ENCODE measurements around the gene C2CD4D.

Gene C2CD4D

GRCh38 chr1:151790071-151790939, 49.3 kb downstream of the C2CD4D start, which contains the start of gene TDRKH (continued):
- TF ChIP-seq ZNF266 (tag by site-specific recombination; IDR thresholded peaks at IDR 0.05; ENCODE audit: low read depth) (no peak), PRDM1 (tag by site-specific recombination; IDR thresholded peaks at IDR 0.05) (no peak), ZNF571 (tag by site-specific recombination; IDR thresholded peaks at IDR 0.05) (no peak), ZBTB48 (tag by site-specific recombination; IDR thresholded peaks at IDR 0.05) (peak; percentile 84), WT1 (tag by site-specific recombination; IDR thresholded peaks at IDR 0.05) (peak; percentile 72), ZBTB17 (tag by site-specific recombination; IDR thresholded peaks at IDR 0.05) (peak; percentile 96), ZNF174 (tag by site-specific recombination; IDR thresholded peaks at IDR 0.05) (no peak), ZBTB6 (tag by site-specific recombination; IDR thresholded peaks at IDR 0.05) (peak; percentile 98), ZSCAN4 (tag by site-specific recombination; IDR thresholded peaks at IDR 0.05) (peak; percentile 62), ZFP37 (tag by site-specific recombination; IDR thresholded peaks at IDR 0.05) (peak; percentile 81), ZNF2 (tag by site-specific recombination; IDR thresholded peaks at IDR 0.05) (peak; percentile 96), ZNF658 (tag by site-specific recombination; IDR thresholded peaks at IDR 0.05) (no peak), ZNF311 (tag by site-specific recombination; IDR thresholded peaks at IDR 0.05; ENCODE audit: borderline replicate concordance) (no peak), ZNF354C (tag by site-specific recombination; IDR thresholded peaks at IDR 0.05; ENCODE audit: borderline replicate concordance, low read depth) (no peak), ZSCAN23 (tag by site-specific recombination; IDR thresholded peaks at IDR 0.05) (peak; percentile 46; the same call in 1 of the 2 replicates), OVOL3 (tag by site-specific recombination; IDR thresholded peaks at IDR 0.05) (peak; percentile 43; the same call in 1 of the 2 replicates), ZNF777 (tag by site-specific recombination; IDR thresholded peaks at IDR 0.05; ENCODE audit: borderline replicate concordance) (peak; percentile 99)
- TF ChIP-seq, protein P1, sequence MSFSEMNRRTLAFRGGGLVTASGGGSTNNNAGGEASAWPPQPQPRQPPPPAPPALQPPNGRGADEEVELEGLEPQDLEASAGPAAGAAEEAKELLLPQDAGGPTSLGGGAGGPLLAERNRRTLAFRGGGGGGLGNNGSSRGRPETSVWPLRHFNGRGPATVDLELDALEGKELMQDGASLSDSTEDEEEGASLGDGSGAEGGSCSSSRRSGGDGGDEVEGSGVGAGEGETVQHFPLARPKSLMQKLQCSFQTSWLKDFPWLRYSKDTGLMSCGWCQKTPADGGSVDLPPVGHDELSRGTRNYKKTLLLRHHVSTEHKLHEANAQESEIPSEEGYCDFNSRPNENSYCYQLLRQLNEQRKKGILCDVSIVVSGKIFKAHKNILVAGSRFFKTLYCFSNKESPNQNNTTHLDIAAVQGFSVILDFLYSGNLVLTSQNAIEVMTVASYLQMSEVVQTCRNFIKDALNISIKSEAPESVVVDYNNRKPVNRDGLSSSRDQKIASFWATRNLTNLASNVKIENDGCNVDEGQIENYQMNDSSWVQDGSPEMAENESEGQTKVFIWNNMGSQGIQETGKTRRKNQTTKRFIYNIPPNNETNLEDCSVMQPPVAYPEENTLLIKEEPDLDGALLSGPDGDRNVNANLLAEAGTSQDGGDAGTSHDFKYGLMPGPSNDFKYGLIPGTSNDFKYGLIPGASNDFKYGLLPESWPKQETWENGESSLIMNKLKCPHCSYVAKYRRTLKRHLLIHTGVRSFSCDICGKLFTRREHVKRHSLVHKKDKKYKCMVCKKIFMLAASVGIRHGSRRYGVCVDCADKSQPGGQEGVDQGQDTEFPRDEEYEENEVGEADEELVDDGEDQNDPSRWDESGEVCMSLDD (tag by site-specific recombination; IDR thresholded peaks at IDR 0.05) = peak; percentile 92

Measured in HEK293 (cell line).